Gastroesophageal sphincter (tissue), 3 donors: ENCODE measurements around the gene SPHKAP.

Source experiments
- POLR2A ChIP-seq, 2 donors: fragments of 450-650 bp; IDR thresholded peaks; one replicate each; pipeline ENCODE4 v1.6.1; 2017; ENCODE audit warnings: antibody characterized with exemption in 2 of 2, mild to moderate bottlenecking in 2 of 2, moderate library complexity in 1 of 2
- TF ChIP-seq, protein P1 (sequence below), 4 experiments: fragments of 200-600 bp in 2 of 4; fragments of 450-650 bp in 2 of 4; sonication (generic) in 1 of 4; IDR thresholded peaks; one replicate each; pipeline ENCODE4 v1.5.1; 2017 to 2019; ENCODE audit warnings: antibody characterized with exemption in 4 of 4, mild to moderate bottlenecking in 2 of 4, moderate library complexity in 2 of 4

DNA sequence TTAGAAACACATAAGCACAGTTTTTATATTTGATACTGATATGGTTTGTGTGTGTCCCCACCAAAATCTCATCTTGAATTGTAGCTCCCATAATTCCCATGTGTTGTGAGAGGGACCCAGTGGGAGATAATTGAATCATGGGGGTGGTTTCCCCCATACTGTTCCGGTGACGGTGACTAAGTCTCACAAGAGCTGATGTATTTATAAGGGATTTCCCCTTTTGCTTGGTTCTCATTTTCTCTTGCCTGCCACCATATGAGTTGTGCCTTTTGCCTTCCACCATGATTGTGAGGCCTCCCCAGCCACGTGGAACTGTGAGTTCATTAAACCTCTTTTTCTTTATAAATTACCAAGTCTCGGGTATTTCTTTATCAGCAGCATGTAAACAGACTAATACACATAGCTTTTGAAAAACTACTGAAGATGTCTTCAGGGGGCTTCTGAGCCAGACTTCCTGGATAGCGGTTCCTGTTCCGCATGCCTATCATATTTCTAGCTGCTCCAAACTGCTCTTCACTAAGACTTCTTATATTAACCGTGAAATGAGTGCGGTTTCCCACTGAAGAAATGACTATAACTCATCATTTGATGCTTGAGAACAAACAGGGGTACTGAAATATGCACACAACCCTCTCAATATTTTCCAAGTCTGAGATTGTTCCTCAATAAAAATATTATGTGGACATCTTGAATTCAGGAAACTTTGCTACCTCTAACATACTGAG is 75.8 kb downstream of the SPHKAP start:
- TF ChIP-seq POLR2A (IDR thresholded peaks at IDR 0.05), result no peak
- TF ChIP-seq, protein P1, sequence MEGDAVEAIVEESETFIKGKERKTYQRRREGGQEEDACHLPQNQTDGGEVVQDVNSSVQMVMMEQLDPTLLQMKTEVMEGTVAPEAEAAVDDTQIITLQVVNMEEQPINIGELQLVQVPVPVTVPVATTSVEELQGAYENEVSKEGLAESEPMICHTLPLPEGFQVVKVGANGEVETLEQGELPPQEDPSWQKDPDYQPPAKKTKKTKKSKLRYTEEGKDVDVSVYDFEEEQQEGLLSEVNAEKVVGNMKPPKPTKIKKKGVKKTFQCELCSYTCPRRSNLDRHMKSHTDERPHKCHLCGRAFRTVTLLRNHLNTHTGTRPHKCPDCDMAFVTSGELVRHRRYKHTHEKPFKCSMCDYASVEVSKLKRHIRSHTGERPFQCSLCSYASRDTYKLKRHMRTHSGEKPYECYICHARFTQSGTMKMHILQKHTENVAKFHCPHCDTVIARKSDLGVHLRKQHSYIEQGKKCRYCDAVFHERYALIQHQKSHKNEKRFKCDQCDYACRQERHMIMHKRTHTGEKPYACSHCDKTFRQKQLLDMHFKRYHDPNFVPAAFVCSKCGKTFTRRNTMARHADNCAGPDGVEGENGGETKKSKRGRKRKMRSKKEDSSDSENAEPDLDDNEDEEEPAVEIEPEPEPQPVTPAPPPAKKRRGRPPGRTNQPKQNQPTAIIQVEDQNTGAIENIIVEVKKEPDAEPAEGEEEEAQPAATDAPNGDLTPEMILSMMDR (IDR thresholded peaks at IDR 0.05), result no peak
